Body of pancreas (tissue), 4 donors: ENCODE measurements around the gene RFK.

Source experiments
- CTCF ChIP-seq, 7 experiments: fragments of 450-650 bp in 4 of 7; fragments of 200-600 bp in 3 of 7; sonication (generic) in 3 of 7; IDR thresholded peaks; one replicate each; pipeline ENCODE4 v1.5.1; 2016 to 2019; ENCODE audit warnings: antibody characterized with exemption in 7 of 7
- POLR2A ChIP-seq, 3 donors: fragments of 450-650 bp; IDR thresholded peaks; one replicate each; pipeline ENCODE4 v1.6.1; 2016; ENCODE audit warnings: antibody characterized with exemption in 3 of 3, mild to moderate bottlenecking in 2 of 3

- TF ChIP-seq CTCF (IDR thresholded peaks at IDR 0.05), result no peak
- no peak for TF ChIP-seq POLR2A (IDR thresholded peaks at IDR 0.05)
Measured at GRCh38 chr9:76351006-76351405, 43.2 kb downstream of the RFK start.
